GM12875 (cell line): ENCODE results near the gene ATP1A2.

ENCODE experiments used
- H3K4me3 ChIP-seq: one replicate; pipeline ENCODE4 v1.5.1; 2011; ENCODE audit warnings: low read depth, low read length, control low read depth
- TF ChIP-seq, protein P1 (sequence below): IDR thresholded peaks from 2 replicates; pipeline ENCODE4 v1.5.1; 2011; ENCODE audit warnings: low read depth, mild to moderate bottlenecking, control low read depth, inconsistent platforms, low read length, moderate library complexity, borderline replicate concordance; ENCODE audit not compliant: insufficient read depth

Gene ATP1A2

GRCh38 chr1:160189649-160190625 lies 74.4 kb downstream of the ATP1A2 start, which contains the start of gene CASQ1:
Gene CASQ1, plus strand, starts transcription at chr1:160190575. Its CDS starts 177 bp downstream, at chr1:160190752.
- TF ChIP-seq, protein P1, sequence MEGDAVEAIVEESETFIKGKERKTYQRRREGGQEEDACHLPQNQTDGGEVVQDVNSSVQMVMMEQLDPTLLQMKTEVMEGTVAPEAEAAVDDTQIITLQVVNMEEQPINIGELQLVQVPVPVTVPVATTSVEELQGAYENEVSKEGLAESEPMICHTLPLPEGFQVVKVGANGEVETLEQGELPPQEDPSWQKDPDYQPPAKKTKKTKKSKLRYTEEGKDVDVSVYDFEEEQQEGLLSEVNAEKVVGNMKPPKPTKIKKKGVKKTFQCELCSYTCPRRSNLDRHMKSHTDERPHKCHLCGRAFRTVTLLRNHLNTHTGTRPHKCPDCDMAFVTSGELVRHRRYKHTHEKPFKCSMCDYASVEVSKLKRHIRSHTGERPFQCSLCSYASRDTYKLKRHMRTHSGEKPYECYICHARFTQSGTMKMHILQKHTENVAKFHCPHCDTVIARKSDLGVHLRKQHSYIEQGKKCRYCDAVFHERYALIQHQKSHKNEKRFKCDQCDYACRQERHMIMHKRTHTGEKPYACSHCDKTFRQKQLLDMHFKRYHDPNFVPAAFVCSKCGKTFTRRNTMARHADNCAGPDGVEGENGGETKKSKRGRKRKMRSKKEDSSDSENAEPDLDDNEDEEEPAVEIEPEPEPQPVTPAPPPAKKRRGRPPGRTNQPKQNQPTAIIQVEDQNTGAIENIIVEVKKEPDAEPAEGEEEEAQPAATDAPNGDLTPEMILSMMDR: no peak
- H3K4me3 ChIP-seq: no peak within 1 kb of the TSS

- TF ChIP-seq, protein P1: no peak
- H3K4me3 ChIP-seq: no peak overlapping the region
Measured at GRCh38 chr1:160191756-160192155, 76.2 kb downstream of the ATP1A2 start.

DNA sequence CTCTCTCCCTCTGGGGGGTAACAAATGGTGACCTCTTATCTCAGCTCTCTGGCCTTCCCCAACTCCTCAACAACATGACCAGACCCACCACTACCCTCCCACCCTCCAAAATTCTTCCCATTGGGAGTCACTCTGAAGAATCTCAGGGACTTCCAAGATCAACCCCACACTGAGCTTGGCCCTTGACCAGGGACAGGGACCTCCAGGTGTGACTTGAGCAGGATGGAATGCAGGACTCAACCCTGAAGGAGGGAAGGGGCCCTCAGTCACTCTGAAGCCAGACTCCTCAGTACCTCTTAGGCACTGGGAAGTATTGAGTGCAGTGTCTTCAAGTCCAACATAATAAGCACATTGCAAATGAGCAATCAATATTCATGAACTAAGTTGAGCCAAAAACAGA lies 76.7 kb downstream of the ATP1A2 start:
- TF ChIP-seq, protein P1: no peak
- H3K4me3 ChIP-seq: no peak overlapping the region
